CD4-positive, alpha-beta T cell (primary cell): Measurements from ENCODE around the gene ZNF512. TPM values are rescaled to one million over a fixed set of nuclear protein-coding genes. Genes with fewer than 3 reads are reported as not detected.

Experiments used
- ATAC-seq: fragments of 200-7000 bp; cut with Tn5 transposase; one replicate; pipeline ENCODE4 v1.10.0; 2022; ENCODE audit warnings: mild to moderate bottlenecking; ENCODE audit not compliant: poor library complexity
- CTCF ChIA-PET: fragments of 350-600 bp; sonication (Branson Sonifier 250); formaldehyde crosslinking; loops from one replicate; lab custom pipeline; 2021; ENCODE audit warnings: antibody characterized with exemption, inconsistent platforms; lab: Charles Lee
- POLR2A ChIA-PET: fragments of 350-600 bp; sonication (Branson Sonifier 250); formaldehyde crosslinking; loops from one replicate; lab custom pipeline; 2021; ENCODE audit warnings: antibody characterized with exemption, inconsistent platforms; lab: Charles Lee
- DNase-seq, 14 experiments: peaks; one replicate each; pipeline ENCODE4 v3.0.0-alpha.2; 2013 to 2020; ENCODE audit warnings: mixed read lengths in 2 of 14
- H3K27ac ChIP-seq, 2 donors: one replicate each; pipeline versions ENCODE4 v1.5.1 to v1.7.0; 2013; ENCODE audit warnings: low read length in 2 of 2, low read depth in 1 of 2, mild to moderate bottlenecking in 1 of 2
- H3K27me3 ChIP-seq, 2 experiments: 1 replicate in 1 of 2; 2 replicates in 1 of 2; pipeline versions ENCODE4 v1.6.1 to v1.7.0; 2013; ENCODE audit warnings: low read length in 2 of 2, control low read depth in 1 of 2, mild to moderate bottlenecking in 1 of 2, moderate library complexity in 1 of 2; ENCODE audit not compliant: insufficient read depth in 2 of 2, control insufficient read depth in 1 of 2
- H3K36me3 ChIP-seq: one replicate; pipeline ENCODE4 v1.6.1; 2013; ENCODE audit warnings: low read length, control low read depth; ENCODE audit not compliant: insufficient read depth
- H3K4me1 ChIP-seq: one replicate; pipeline ENCODE4 v1.6.1; 2013; ENCODE audit warnings: low read length, control low read depth; ENCODE audit not compliant: insufficient read depth
- H3K4me3 ChIP-seq: one replicate; pipeline ENCODE4 v1.5.1; 2013; ENCODE audit warnings: mild to moderate bottlenecking, low read length, moderate library complexity
- H3K9me3 ChIP-seq, 2 experiments: 1 replicate in 1 of 2; 2 replicates in 1 of 2; pipeline versions ENCODE4 v1.6.1 to v1.7.0; 2013; ENCODE audit warnings: low read length in 2 of 2, mild to moderate bottlenecking in 2 of 2, control low read depth in 1 of 2, moderate library complexity in 1 of 2; ENCODE audit not compliant: control insufficient read depth in 1 of 2, insufficient read depth in 1 of 2
- H3K27ac Mint-ChIP-seq: one replicate; pipeline ENCODE4 v1.8.0; 2020; ENCODE audit warnings: mixed read lengths
- H3K27me3 Mint-ChIP-seq: one replicate; pipeline ENCODE4 v1.8.0; 2021; ENCODE audit warnings: mixed read lengths
- H3K36me3 Mint-ChIP-seq: one replicate; pipeline ENCODE4 v1.8.0; 2021; ENCODE audit warnings: low read depth, mixed read lengths
- H3K4me1 Mint-ChIP-seq: one replicate; pipeline ENCODE4 v1.8.0; 2021; ENCODE audit warnings: low read depth, mixed read lengths
- H3K4me3 Mint-ChIP-seq: one replicate; pipeline ENCODE4 v1.8.0; 2020; ENCODE audit warnings: mild to moderate bottlenecking, mixed read lengths
- H3K9me3 Mint-ChIP-seq: one replicate; pipeline ENCODE4 v1.8.0; 2020; ENCODE audit warnings: mixed read lengths
- intact Hi-C, 2 experiments: fragments of 100-400 bp; cut with DNase I in 1 of 2; cut with micrococcal nuclease in 1 of 2; formaldehyde crosslinking; loops; one replicate each; pipeline versions ENCODE4 v1.15.1 to v1.9.0; 2023 to 2025; cut with DNase I, micrococcal nuclease
- total RNA-seq, 174 experiments: library from RNA in 2 of 174; stranded (reverse) in 2 of 174; gene quantifications; one replicate each; pipeline ENCODE4 v1.2.3 and lab custom pipeline; 2021 to 2026
- TF ChIP-seq, protein P1 (sequence below): fragments of 200-600 bp; IDR thresholded peaks from one replicate; pipeline ENCODE4 v1.8.0; 2022; ENCODE audit warnings: antibody characterized with exemption, mild to moderate bottlenecking

ZNF512 gene
- total RNA-seq, 2 experiments from 2014 or later = 13.6 to 14.1 TPM

DNA sequence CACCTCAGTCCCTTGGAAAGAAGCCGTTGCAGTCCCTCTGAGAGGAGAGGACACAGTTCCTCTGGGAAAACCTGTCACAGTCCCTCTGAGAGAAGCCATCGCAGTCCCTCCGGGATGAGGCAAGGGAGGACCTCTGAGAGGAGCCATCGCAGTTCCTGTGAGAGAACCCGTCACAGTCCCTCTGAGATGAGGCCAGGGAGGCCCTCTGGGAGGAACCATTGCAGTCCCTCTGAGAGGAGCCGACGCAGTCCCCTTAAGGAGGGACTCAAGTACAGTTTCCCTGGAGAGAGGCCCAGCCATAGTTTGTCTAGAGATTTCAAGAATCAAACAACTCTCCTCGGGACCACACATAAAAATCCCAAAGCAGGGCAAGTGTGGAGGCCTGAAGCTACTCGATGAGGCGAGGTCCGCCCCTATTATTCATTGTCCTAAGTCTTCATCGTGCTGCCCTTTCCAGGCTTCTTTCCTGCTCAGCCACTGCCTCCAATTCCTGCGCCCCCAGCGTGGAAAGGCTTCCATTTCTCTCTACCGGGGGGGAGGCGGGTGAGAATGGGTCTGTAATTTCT, 630 bp upstream of the ZNF512 start:
- peaks cover 41% of the 10 kb centered on the region for H3K36me3 Mint-ChIP-seq
- DNase-seq (peak in 2 of 14 experiments; percentile 20 to 35), ATAC-seq (no peak)
- Histone ChIP-seq H3K27me3 (no peaks in the 10 kb centered on the region), H3K27ac (peak overlapping the region; percentile 56 to 80), H3K4me1 (peaks cover 40% of the 10 kb centered on the region), H3K9me3 (peaks cover 0 to 11% of the 10 kb centered on the region in 2 experiments), H3K36me3 (no peaks in the 10 kb centered on the region), H3K4me3 (peak overlapping the region; percentile 74)
- intact Hi-C loops = loop anchor here (2.0 to 10.0 kb wide), 6 partner anchors 45 to 260 kb away; partner anchors contain the start of genes CCDC121 (in 2 of the 2), GPN1 (in 2 of the 2), MPV17 (in 1 of the 2) and MRPL33 (in 1 of the 2)
- peaks cover 49% of the 10 kb centered on the region for H3K4me1 Mint-ChIP-seq
- ChIA-PET CTCF (no interaction called here), POLR2A (interaction anchor here (0.7 to 1.5 kb wide), 4 partner anchors 47 to 1548 kb away, joined by 3 to 5 read pairs (median 4); partner anchors contain the start of genes CCDC121, GPN1, NRBP1 and RAB10)
- H3K9me3 Mint-ChIP-seq = peaks cover 10% of the 10 kb centered on the region
- peak overlapping the region; percentile 94 for H3K4me3 Mint-ChIP-seq
- H3K27ac Mint-ChIP-seq = peak overlapping the region; percentile 92
- H3K27me3 Mint-ChIP-seq = no peaks in the 10 kb centered on the region
- TF ChIP-seq, protein P1, sequence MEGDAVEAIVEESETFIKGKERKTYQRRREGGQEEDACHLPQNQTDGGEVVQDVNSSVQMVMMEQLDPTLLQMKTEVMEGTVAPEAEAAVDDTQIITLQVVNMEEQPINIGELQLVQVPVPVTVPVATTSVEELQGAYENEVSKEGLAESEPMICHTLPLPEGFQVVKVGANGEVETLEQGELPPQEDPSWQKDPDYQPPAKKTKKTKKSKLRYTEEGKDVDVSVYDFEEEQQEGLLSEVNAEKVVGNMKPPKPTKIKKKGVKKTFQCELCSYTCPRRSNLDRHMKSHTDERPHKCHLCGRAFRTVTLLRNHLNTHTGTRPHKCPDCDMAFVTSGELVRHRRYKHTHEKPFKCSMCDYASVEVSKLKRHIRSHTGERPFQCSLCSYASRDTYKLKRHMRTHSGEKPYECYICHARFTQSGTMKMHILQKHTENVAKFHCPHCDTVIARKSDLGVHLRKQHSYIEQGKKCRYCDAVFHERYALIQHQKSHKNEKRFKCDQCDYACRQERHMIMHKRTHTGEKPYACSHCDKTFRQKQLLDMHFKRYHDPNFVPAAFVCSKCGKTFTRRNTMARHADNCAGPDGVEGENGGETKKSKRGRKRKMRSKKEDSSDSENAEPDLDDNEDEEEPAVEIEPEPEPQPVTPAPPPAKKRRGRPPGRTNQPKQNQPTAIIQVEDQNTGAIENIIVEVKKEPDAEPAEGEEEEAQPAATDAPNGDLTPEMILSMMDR = no peak

- Mint-ChIP-seq H3K4me3 (peak overlapping the region; percentile 94), H3K36me3 (peaks cover 48% of the 10 kb centered on the region), H3K9me3 (peaks cover 8% of the 10 kb centered on the region), H3K27me3 (no peaks in the 10 kb centered on the region), H3K4me1 (peaks cover 60% of the 10 kb centered on the region), H3K27ac (peak overlapping the region; percentile 92)
- Histone ChIP-seq H3K4me3 (peak overlapping the region; percentile 74), H3K36me3 (no peaks in the 10 kb centered on the region), H3K27me3 (no peaks in the 10 kb centered on the region), H3K9me3 (peaks cover 4 to 5% of the 10 kb centered on the region in 2 experiments), H3K27ac (peak overlapping the region; percentile 56 to 80), H3K4me1 (peaks cover 46% of the 10 kb centered on the region)
- intact Hi-C loops = loop anchor here (1.0 to 10.0 kb wide), 7 partner anchors 44 to 261 kb away; partner anchors contain the start of genes CCDC121 (in 2 of the 2), GPN1 (in 2 of the 2), IFT172 (in 1 of the 2) and MPV17 (in 1 of the 2)
- ChIA-PET CTCF (interaction anchor here (0.5 kb wide), 1 partner anchor 91 kb away, joined by 3 read pairs; no protein-coding TSS in a partner anchor), POLR2A (interaction anchor here (0.9 to 1.5 kb wide), 5 partner anchors 45 to 1549 kb away, joined by 3 to 5 read pairs (median 3); partner anchors contain the start of genes CCDC121, GPN1, NRBP1 and RAB10)
- ATAC-seq (peak; percentile 27), DNase-seq (peak in 2 of 14 experiments; percentile 4 to 35)
- TF ChIP-seq, protein P1 = no peak
Measured at GRCh38 chr2:27583390-27583915, 611 bp downstream of the ZNF512 start.

DNA sequence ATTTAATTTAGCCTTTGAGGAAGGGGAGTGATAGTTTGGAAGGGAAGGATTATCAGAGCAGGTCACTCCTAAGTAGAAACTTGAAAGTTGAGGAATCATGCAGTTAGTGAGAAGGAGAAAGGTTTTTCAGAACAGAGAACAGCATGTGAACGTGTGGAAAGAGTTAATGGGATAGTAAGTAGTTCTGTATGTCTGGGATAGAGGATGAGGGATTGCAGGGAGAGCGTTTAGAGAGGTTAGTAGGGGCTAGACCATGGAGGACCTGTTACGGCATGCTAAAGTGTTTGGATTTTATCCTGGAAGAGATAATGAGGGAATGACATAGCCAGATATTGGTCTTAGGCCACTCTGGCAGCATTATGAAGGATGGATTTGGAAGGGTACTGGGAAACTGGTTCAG, 1.8 kb downstream of the ZNF512 start:
- H3K36me3 Mint-ChIP-seq = peaks cover 57% of the 10 kb centered on the region
- Histone ChIP-seq H3K27ac (no peak overlapping the region), H3K4me1 (peaks cover 46% of the 10 kb centered on the region), H3K4me3 (no peak overlapping the region), H3K27me3 (no peaks in the 10 kb centered on the region), H3K9me3 (peaks cover 4 to 5% of the 10 kb centered on the region in 2 experiments), H3K36me3 (no peaks in the 10 kb centered on the region)
- TF ChIP-seq, protein P1 = no peak
- intact Hi-C loops = loop anchor here in 1 of 2 experiments (5.0 to 10.0 kb wide), 5 partner anchors 43 to 262 kb away; partner anchors contain the start of genes CCDC121, GPN1, MPV17 and MRPL33
- no peak for ATAC-seq
- no peak for DNase-seq
- H3K9me3 Mint-ChIP-seq = peaks cover 4% of the 10 kb centered on the region
- H3K27me3 Mint-ChIP-seq = no peaks in the 10 kb centered on the region
- peaks cover 63% of the 10 kb centered on the region for H3K4me1 Mint-ChIP-seq
- ChIA-PET CTCF (no interaction called here), POLR2A (interaction anchor here (1.2 kb wide), 2 partner anchors 44 to 79 kb away, joined by 3 read pairs; partner anchors contain the start of genes SLC4A1AP and SUPT7L)
- H3K27ac Mint-ChIP-seq = peak overlapping the region; percentile 92
- peak overlapping the region; percentile 94 for H3K4me3 Mint-ChIP-seq
